22Rv1 (cell line): ENCODE results near the gene PTS.

ENCODE experiments used
- H3K27ac ChIP-seq: fragments of 450-650 bp; 2 replicates; pipeline ENCODE4 v1.5.1; 2017
- CTCF ChIP-seq: fragments of 450-650 bp; IDR thresholded peaks from 2 replicates; pipeline ENCODE4 v1.5.1; 2017; ENCODE audit warnings: mild to moderate bottlenecking
- ZFX ChIP-seq: fragments of 450-650 bp; IDR thresholded peaks from 2 replicates; pipeline ENCODE4 v1.6.1; 2017; ENCODE audit warnings: antibody characterized with exemption, borderline replicate concordance

PTS gene

GRCh38 chr11:112266410-112266778 is 40.2 kb downstream of the PTS start:
- TF ChIP-seq ZFX (no peak), CTCF (no peak)
- H3K27ac ChIP-seq, result no peak overlapping the region

- H3K27ac ChIP-seq, result no peak overlapping the region
- no peak for TF ChIP-seq ZFX
- no peak for TF ChIP-seq CTCF
Observed at GRCh38 chr11:112267188-112267591, 41.0 kb downstream of the PTS start.

GRCh38 chr11:112268406-112268805 is 42.2 kb downstream of the PTS start:
- no peak overlapping the region for H3K27ac ChIP-seq
- TF ChIP-seq CTCF, result no peak

- TF ChIP-seq ZFX (no peak), CTCF (no peak)
- H3K27ac ChIP-seq, result no peak overlapping the region
Observed at GRCh38 chr11:112269139-112269538, 42.9 kb downstream of the PTS start.

- H3K27ac ChIP-seq, result peak overlapping the region; percentile 42
- TF ChIP-seq ZFX, result no peak
- no peak for TF ChIP-seq CTCF
Observed at GRCh38 chr11:112270551-112271180, 44.4 kb downstream of the PTS start.

GRCh38 chr11:112271242-112271641 is 45.0 kb downstream of the PTS start:
- TF ChIP-seq CTCF (no peak), ZFX (no peak)
- no peak overlapping the region; the same call in 1 of the 2 replicates for H3K27ac ChIP-seq

- TF ChIP-seq ZFX, result no peak
- TF ChIP-seq CTCF, result no peak
- no peak overlapping the region for H3K27ac ChIP-seq
Observed at GRCh38 chr11:112273066-112273465, 46.8 kb downstream of the PTS start.
